Ectodermal cell (in vitro differentiated cells): Measurements from ENCODE around the gene GPBP1L1.

ENCODE experiments used
- H3K27ac ChIP-seq: 2 replicates; pipeline ENCODE4 v1.7.0; 2013; ENCODE audit warnings: mild to moderate bottlenecking, low read depth, low read length; ENCODE audit not compliant: insufficient read depth, poor library complexity, severe bottlenecking
- H3K27me3 ChIP-seq: 2 replicates; pipeline ENCODE4 v1.7.0; 2013; ENCODE audit warnings: mild to moderate bottlenecking, low read length; ENCODE audit not compliant: insufficient read depth, control insufficient read depth, poor library complexity, severe bottlenecking
- H3K36me3 ChIP-seq: one replicate; pipeline ENCODE4 v1.7.0; 2013; ENCODE audit warnings: low read length; ENCODE audit not compliant: control insufficient read depth, insufficient read depth
- H3K4me1 ChIP-seq: one replicate; pipeline ENCODE4 v1.7.0; 2013; ENCODE audit warnings: low read length; ENCODE audit not compliant: control insufficient read depth, insufficient read depth
- H3K4me3 ChIP-seq: 2 replicates; pipeline ENCODE4 v1.7.0; 2013; ENCODE audit warnings: low read depth, low read length, control low read depth; ENCODE audit not compliant: insufficient read depth
- H3K9me3 ChIP-seq: 2 replicates; pipeline ENCODE4 v1.7.0; 2013; ENCODE audit warnings: mild to moderate bottlenecking, low read length, moderate library complexity; ENCODE audit not compliant: control insufficient read depth
- whole genome bisulfite sequencing, 2 experiments: methylation state at CpG; one replicate each; pipeline ENCODE4 v1.1.7; 2013; ENCODE audit warnings: missing lambda C conversion rate in 2 of 2; 5-methylcytosine and 5-hydroxymethylcytosine counted together

Gene GPBP1L1

GRCh38 chr1:45640293-45640692 is 46.0 kb downstream of the GPBP1L1 start:
- WGBS, 2 experiments, result 95 to 97% methylated on average over 1 of the region's 1 CpG
- peaks cover 53% of the 10 kb centered on the region for H3K36me3 ChIP-seq

GRCh38 chr1:45635211-45635610 is 51.1 kb downstream of the GPBP1L1 start:
- Histone ChIP-seq H3K4me1 (no peaks in the 10 kb centered on the region), H3K36me3 (peaks cover 69% of the 10 kb centered on the region), H3K27ac (no peak overlapping the region), H3K27me3 (no peaks in the 10 kb centered on the region), H3K9me3 (no peaks in the 10 kb centered on the region), H3K4me3 (no peak overlapping the region)
- WGBS, 2 experiments, result 92 to 100% methylated on average over 1 of the region's 1 CpG

More at GRCh38 chr1:45640293-45640692, 46.0 kb downstream of the GPBP1L1 start:
- Histone ChIP-seq H3K9me3 (no peaks in the 10 kb centered on the region), H3K27ac (no peak overlapping the region), H3K4me3 (no peak overlapping the region), H3K27me3 (no peaks in the 10 kb centered on the region), H3K4me1 (no peaks in the 10 kb centered on the region)

GRCh38 chr1:45630429-45630828 is 55.9 kb downstream of the GPBP1L1 start:
- no peak overlapping the region for H3K27ac ChIP-seq
- H3K4me3 ChIP-seq, result no peak overlapping the region
- no peaks in the 10 kb centered on the region for H3K27me3 ChIP-seq
- no peaks in the 10 kb centered on the region for H3K4me1 ChIP-seq
- 83 to 95% methylated on average over 1 of the region's 1 CpG for WGBS, 2 experiments
- H3K9me3 ChIP-seq, result no peaks in the 10 kb centered on the region
- H3K36me3 ChIP-seq, result peaks cover 76% of the 10 kb centered on the region

DNA sequence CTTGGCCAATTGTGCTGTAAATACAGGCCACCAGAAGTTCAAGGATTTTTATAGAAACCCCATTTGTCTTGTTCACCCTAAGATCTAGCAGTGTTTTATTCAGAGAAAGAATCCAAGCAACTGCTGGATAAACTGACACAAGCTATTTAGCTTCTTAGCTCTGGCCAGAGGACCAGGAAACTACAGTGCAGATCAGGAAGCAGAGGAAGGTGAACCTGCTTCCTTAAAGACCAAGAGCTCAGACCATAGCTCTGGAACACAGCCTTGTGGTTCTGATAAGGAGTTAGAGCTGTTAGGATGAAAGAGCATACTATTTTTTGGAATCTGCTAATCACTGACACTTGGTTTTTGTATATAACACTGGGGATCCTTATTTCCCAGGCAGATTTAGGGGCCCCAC is 57.3 kb downstream of the GPBP1L1 start:
- no peaks in the 10 kb centered on the region for H3K9me3 ChIP-seq
- H3K36me3 ChIP-seq, result peaks cover 73% of the 10 kb centered on the region
- no peaks in the 10 kb centered on the region for H3K27me3 ChIP-seq
- no peaks in the 10 kb centered on the region for H3K4me1 ChIP-seq
- H3K27ac ChIP-seq, result no peak overlapping the region
- H3K4me3 ChIP-seq, result no peak overlapping the region

GRCh38 chr1:45623972-45624371 is 62.4 kb downstream of the GPBP1L1 start, which contains the start of gene CCDC17:
Gene CCDC17 (minus strand): TSS chr1:45624054. CDS start chr1:45623909, 145 bp downstream.
- Histone ChIP-seq H3K36me3 (peaks cover 29% of the 10 kb centered on the region), H3K27me3 (no peaks in the 10 kb centered on the region), H3K27ac (peak within 1 kb of the TSS; percentile 1), H3K9me3 (no peaks in the 10 kb centered on the region), H3K4me3 (no peak within 1 kb of the TSS), H3K4me1 (no peaks in the 10 kb centered on the region)
- 73 to 79% methylated on average over 4 of the region's 4 CpGs for WGBS, 2 experiments

DNA sequence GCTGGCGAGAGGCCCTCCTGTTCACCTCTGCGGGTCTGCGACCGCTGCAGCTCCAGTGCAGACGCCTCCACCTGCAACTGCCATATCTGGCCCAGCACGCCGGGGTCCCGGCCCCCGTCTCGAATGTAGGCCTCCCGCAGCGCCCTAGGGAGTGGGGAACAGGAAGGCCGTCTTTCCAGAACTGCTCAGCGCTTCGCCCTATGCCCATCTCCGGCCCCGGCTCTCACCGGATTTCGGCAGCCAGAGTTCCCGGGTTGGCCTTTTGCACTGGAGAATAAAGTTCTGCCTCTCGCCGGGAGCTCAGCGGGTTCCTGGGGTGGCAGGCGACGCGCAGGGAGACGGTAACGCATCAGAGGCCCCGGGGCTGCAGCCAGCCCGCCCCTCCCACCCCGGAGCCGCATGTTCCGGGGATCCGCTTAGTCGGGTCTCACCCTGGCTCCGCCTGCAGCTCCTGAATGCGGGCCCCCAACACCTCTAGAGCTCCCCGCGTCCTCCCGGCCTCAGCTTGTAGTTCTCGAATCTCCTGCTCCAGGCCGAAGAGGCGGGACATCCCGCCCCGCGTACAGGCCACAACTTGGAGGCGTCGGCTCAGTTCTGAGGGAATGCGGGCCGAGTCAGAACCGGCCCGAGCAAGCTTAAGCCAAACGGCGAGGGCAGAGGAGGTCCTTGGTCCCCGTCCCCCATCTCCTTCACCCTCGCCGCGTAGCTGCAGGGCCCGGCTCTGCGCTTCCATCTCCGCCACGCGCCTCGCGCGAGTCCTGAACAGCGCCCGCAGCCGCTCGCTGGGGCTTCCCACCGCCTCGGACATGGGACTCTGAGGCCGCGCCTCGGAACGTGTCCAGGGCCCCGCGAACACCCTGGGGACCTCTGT is 63.6 kb downstream of the GPBP1L1 start:
- peaks cover 20% of the 10 kb centered on the region for H3K36me3 ChIP-seq
- H3K9me3 ChIP-seq, result no peaks in the 10 kb centered on the region
- WGBS, 2 experiments, result 93 to 95% methylated on average over 78 of the region's 78 CpGs
- no peak overlapping the region for H3K4me3 ChIP-seq
- H3K27ac ChIP-seq, result peak overlapping the region; percentile 63
- H3K4me1 ChIP-seq, result no peaks in the 10 kb centered on the region
- no peaks in the 10 kb centered on the region for H3K27me3 ChIP-seq

- H3K27ac ChIP-seq, result peak overlapping the region; percentile 63
These were observed 64.3 kb downstream of the GPBP1L1 start for GRCh38 chr1:45621895-45622523.

GRCh38 chr1:45621501-45621836 is 64.9 kb downstream of the GPBP1L1 start:
- no peaks in the 10 kb centered on the region for H3K9me3 ChIP-seq
- peaks cover 23% of the 10 kb centered on the region for H3K36me3 ChIP-seq
- H3K4me3 ChIP-seq, result no peak overlapping the region
- peak overlapping the region; percentile 63 for H3K27ac ChIP-seq
- WGBS, 2 experiments, result 90 to 99% methylated on average over 3 of the region's 3 CpGs
- H3K27me3 ChIP-seq, result no peaks in the 10 kb centered on the region
- H3K4me1 ChIP-seq, result no peaks in the 10 kb centered on the region

More at GRCh38 chr1:45621895-45622523, 64.3 kb downstream of the GPBP1L1 start:
- H3K27me3 ChIP-seq, result no peaks in the 10 kb centered on the region
- no peak overlapping the region for H3K4me3 ChIP-seq
- peaks cover 21% of the 10 kb centered on the region for H3K36me3 ChIP-seq
- H3K9me3 ChIP-seq, result no peaks in the 10 kb centered on the region
- H3K4me1 ChIP-seq, result no peaks in the 10 kb centered on the region
- 91% methylated on average over 18 of the region's 18 CpGs for WGBS, 2 experiments

- Histone ChIP-seq H3K27ac (peak overlapping the region; percentile 44), H3K36me3 (peaks cover 27% of the 10 kb centered on the region), H3K9me3 (no peaks in the 10 kb centered on the region), H3K4me1 (no peaks in the 10 kb centered on the region), H3K27me3 (no peaks in the 10 kb centered on the region), H3K4me3 (no peak overlapping the region)
- 94 to 95% methylated on average over 17 of the region's 17 CpGs for WGBS, 2 experiments
These were observed 65.5 kb downstream of the GPBP1L1 start for GRCh38 chr1:45620588-45621500.
